HFF-Myc (cell line): ENCODE results near the gene SPPL3.
"Not testable (repeated sequence)": the region's sequence is repeated elsewhere in the genome, so short reads cannot be mapped to it uniquely, and the experiment has no call there.

ENCODE experiments used
- DNase-seq: peaks from one replicate; pipeline ENCODE4 v3.0.0-alpha.2; 2011; ENCODE audit warnings: low read depth; ENCODE audit errors: extremely low read depth
- H3K4me3 ChIP-seq: replicated peaks from 2 replicates; pipeline ENCODE4 v1.5.1; 2011; ENCODE audit warnings: low read depth, mild to moderate bottlenecking, control low read depth, low read length
- TF ChIP-seq, protein P1 (sequence below): IDR thresholded peaks from 2 replicates; pipeline ENCODE4 v1.5.1; 2012; ENCODE audit warnings: mild to moderate bottlenecking, low read depth, low read length, control low read depth; ENCODE audit errors: missing control alignments

SPPL3 gene

GRCh38 chr12:120799243-120800045 is 104.7 kb downstream of the SPPL3 start:
- no peak overlapping the region for H3K4me3 ChIP-seq
- DNase-seq, result no peak
- TF ChIP-seq, protein P1, sequence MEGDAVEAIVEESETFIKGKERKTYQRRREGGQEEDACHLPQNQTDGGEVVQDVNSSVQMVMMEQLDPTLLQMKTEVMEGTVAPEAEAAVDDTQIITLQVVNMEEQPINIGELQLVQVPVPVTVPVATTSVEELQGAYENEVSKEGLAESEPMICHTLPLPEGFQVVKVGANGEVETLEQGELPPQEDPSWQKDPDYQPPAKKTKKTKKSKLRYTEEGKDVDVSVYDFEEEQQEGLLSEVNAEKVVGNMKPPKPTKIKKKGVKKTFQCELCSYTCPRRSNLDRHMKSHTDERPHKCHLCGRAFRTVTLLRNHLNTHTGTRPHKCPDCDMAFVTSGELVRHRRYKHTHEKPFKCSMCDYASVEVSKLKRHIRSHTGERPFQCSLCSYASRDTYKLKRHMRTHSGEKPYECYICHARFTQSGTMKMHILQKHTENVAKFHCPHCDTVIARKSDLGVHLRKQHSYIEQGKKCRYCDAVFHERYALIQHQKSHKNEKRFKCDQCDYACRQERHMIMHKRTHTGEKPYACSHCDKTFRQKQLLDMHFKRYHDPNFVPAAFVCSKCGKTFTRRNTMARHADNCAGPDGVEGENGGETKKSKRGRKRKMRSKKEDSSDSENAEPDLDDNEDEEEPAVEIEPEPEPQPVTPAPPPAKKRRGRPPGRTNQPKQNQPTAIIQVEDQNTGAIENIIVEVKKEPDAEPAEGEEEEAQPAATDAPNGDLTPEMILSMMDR, result no peak

GRCh38 chr12:120798696-120799095 is 105.5 kb downstream of the SPPL3 start:
- DNase-seq, result no peak
- TF ChIP-seq, protein P1, result no peak
- no peak overlapping the region for H3K4me3 ChIP-seq

DNA sequence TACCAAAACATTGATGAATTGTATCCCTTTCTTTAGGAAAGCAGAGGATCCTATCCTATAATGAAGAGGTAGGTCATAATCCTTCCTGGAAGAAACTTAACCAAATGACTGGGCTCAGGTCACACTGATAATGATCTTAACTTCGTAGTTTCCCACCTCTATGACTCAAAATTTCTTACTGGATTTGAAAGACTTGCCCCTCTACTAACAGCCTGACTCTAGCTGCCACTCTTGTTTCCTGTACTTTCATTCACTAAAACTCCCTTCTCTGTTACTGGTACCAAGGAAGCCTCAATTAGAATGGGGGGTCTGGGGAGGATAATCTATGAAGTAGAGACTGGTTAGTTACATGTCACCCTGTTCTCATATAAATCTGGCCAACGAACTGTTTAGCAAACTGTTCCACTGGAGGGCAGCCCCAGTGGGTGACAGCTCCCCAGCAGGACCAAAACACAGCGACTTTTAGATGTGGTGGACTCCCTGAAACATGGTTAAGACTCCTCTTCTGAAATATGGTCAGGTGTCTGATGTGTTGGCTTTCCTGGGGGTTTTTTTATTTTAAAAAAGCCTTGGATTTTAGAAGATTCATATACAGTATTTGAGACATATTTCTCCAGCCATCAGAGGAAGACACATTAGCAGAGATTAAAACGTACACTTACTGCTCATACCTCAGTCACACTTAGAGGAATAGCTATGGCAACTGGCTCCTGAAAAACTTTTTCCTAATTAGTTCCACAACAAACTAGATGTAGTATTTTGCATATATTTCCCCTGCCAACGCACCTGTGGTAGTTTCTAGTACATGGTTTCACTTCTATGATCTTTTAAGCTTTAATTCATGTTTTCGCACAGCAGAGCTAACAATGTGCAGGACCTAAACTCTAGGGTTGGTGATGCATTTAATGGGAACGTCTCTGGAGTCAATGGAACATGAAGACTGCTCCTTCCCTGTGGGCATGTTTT is 106.2 kb downstream of the SPPL3 start:
- TF ChIP-seq, protein P1, result no peak
- H3K4me3 ChIP-seq, result no peak overlapping the region
- DNase-seq, result no peak

GRCh38 chr12:120795441-120796178 is 108.5 kb downstream of the SPPL3 start:
- DNase-seq, result no peak
- H3K4me3 ChIP-seq, result no peak overlapping the region
- TF ChIP-seq, protein P1, result no peak

DNA sequence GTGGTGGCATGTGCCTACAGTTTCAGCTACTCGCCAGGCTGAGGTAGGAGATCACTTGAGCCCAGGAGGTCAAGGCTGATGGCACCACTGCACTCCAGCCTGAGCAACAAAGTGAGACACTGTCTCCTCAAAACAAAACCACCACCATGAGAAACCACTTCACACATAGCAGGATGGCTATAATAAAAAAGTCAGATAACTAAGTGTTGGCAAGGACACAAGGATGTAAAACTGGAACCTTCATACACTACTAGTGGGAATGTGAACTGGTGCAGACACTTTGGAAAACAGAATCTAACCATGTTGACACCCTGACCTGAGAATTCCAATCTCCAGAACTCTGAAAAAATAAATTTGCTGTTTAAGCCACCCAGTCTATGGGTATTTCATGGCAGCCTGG is 110.8 kb downstream of the SPPL3 start:
- no peak for DNase-seq
- TF ChIP-seq, protein P1, result no peak
- no peak overlapping the region for H3K4me3 ChIP-seq

DNA sequence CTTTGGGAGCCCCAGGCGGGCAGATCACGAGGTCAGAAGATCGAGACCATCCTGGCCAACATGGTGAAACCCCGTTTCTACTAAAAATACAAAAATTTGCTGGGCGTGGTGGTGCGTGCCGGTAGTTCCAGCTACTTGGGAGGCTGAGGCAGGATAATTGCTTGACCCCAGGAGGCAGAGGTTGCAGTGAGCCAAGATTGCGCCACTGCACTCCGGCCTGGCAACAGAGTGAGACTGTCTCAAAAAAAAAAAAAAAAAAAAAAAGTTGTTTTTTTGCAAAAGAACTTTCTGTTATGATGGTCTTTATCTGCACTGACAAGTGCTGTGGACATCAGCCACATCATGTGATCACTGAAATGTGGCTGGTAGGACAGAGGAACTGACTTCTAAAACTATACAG is 111.7 kb downstream of the SPPL3 start:
- not testable (repeated sequence) for DNase-seq, H3K4me3 ChIP-seq
